NCI-H748 (cell line): ENCODE results near the gene MRTFB.
A peak's percentile ranks its signal among the peaks of the same experiment; 100 is the strongest.

ENCODE experiments used
- DNase-seq: peaks from one replicate; lab custom pipeline; 2025; ENCODE audit not compliant: unreplicated experiment; lab: John Stamatoyannopoulos, UW

The MRTFB gene

DNA sequence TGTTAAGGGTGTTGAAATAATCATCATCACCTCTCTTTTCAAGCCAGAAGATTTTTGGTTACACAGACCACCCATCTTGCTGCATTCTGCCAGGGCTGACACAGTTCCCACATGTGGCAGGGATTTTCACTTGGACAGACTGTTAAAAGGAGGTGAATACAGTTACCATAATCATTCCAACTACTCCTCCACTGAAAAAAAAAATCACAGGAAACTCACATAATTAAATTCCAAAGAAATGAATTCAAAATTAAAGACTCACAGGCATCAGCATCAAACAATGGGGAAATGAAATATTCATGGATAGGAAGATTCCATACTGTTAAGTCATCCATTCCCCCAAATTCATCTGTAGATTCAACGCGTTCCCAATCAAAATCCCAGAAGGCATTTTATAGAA, 209.4 kb downstream of the MRTFB start:
- no peak for DNase-seq

DNA sequence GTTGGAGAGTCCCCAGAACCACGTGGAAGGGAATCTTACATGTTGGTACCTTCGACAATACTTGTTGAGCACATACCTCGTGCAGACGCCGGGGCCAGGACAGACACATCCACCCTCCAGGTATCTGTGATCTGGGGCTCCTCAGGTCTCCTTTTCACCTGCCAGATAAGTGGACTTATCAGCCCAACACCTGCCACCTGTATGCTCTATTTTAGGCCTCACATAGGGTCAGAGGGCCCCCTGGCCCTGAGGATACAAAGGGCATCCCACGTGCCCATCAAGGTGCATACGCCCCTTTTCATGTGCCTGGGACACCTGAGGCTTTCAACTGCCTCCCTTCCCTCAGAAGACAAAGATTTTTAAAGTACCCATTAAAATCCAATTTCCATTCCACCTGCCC, 212.7 kb downstream of the MRTFB start:
- DNase-seq, result peak; percentile 46

DNA sequence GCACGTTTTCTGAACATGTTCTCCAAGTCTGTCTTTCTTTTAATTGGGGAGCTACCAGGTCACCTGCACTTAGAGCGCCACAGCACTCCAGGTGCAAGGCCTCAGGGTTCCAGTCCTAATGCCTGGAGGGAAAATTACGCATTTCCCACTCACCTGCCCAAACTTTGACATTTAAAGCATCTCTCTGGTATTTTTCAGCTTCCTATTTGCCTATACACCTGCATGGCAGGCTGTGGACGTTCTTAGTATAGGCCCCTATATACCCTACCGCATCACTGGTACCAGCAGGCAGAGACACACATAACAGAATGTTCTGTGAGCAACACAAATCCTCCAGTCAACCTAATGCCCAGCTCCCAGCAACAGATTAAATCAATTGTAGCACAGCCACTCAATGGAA, 213.3 kb downstream of the MRTFB start:
- DNase-seq, result peak; percentile 46

- peak; percentile 74 for DNase-seq
These were observed 213.9 kb downstream of the MRTFB start for GRCh38 chr16:14284930-14285512.

GRCh38 chr16:14285513-14286367, 214.6 kb downstream of the MRTFB start:
- peak; percentile 86 for DNase-seq

DNA sequence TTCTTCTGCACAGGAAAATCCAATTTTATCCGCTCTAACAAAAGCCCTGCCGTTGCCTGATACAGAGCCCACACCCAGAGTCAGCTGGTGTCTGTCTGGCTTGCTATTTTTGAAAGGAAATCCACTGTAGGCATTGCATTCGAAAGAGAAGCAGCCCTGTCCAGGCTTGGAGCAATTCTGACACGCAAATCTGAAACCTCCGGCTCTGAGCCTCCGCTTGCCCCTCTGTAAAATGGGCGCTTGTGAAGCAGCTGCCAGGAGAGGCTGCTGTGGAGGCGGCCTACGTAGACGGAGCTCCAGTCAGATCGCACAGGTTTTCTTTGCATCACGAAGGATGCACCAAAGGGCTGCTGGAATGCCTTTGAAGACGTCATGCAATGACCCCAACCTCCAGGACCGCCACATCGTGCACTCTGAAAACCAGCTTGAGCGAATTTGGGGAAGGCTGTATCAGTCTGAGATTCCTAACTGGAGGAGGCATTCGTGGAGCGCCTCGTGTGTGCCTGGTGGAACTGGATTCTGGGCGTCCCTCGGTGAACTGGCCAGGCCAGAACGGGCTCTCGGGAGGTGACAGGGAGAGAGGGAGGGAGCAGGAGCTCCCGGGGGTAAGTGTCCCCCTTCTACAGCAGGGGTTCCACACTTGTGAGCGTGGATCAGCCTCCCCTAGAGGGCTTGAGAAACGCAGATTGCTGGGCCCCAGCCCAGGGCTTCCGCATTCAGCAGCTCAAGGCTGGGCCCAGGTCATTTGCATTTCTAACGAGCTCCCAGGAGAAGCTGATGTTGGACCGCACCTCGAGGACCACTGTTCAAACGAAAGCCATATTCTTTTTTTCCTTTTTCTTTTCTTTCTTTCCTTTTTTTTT, 215.5 kb downstream of the MRTFB start:
- DNase-seq, result peak; percentile 46

GRCh38 chr16:14289692-14290340, 218.7 kb downstream of the MRTFB start:
- DNase-seq, result peak; percentile 81

- DNase-seq, result no peak
These were observed 220.2 kb downstream of the MRTFB start for GRCh38 chr16:14291286-14291685.

DNA sequence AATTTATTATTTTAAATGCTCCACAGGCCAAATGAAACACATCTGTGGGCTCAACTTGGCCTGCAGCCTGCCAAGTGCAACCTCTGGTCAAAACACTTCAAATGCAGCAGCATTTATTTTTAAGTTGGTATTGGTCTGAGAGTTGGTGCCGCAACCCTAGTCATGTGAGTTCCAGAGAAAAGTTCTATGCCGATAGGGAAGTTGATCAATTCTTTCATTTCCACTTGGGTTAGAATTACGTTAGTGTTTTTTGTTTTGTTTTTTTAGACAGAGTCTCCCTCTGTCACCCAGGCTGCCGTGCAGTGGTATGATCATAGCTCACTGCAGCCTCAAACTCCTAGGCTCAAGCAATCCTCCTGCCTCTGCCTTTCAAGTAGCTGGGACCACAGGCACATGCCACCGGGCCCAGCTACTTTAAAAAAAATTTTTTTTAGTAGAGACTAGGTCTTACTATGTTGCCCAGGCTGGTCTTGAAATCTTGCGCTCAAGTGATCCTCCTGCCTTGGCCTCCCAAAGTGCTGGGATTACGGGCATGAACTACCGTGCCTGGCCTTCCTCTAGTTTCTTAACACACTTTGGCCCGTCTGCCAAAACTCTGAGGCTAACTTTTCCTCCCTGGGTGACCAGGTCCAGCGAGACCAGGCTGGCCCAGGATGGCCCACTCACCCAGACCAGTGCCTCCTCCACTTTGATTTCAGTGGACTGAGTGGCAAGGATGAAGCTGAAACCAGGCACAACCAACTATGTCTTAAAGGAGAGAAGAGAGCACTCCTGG, 221.1 kb downstream of the MRTFB start:
- no peak for DNase-seq

GRCh38 chr16:14296663-14297062, 225.5 kb downstream of the MRTFB start:
- DNase-seq, result no peak

GRCh38 chr16:14298374-14299122, 227.4 kb downstream of the MRTFB start:
- no peak for DNase-seq

DNA sequence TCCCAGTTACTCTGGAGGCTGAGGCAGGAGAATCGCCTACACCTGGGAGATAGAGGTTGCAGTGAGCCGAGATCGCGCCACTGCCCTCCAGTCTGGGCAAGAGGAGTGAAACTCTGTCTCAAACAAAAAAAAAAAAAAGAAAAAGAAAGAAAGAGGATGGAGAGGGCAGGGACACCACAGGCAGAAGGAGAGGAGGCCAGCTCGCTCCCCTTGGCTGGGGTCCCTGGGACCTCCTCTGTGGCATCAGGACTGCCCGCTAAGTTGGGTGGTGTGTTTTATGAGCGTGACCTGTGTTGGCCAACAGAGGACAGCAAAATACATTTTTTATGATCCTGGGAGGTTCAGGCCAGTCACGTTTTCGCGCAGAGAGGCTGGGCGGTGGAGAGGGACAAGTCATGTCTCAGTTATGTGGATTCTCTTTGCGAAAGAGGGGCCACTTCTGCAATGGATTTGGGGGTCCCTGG, 229.6 kb downstream of the MRTFB start:
- DNase-seq, result peak; percentile 68

- peak; percentile 23 for DNase-seq
These were observed 230.3 kb downstream of the MRTFB start for GRCh38 chr16:14301169-14302030.

GRCh38 chr16:14302031-14302398, 230.9 kb downstream of the MRTFB start:
- peak; percentile 44 for DNase-seq

DNA sequence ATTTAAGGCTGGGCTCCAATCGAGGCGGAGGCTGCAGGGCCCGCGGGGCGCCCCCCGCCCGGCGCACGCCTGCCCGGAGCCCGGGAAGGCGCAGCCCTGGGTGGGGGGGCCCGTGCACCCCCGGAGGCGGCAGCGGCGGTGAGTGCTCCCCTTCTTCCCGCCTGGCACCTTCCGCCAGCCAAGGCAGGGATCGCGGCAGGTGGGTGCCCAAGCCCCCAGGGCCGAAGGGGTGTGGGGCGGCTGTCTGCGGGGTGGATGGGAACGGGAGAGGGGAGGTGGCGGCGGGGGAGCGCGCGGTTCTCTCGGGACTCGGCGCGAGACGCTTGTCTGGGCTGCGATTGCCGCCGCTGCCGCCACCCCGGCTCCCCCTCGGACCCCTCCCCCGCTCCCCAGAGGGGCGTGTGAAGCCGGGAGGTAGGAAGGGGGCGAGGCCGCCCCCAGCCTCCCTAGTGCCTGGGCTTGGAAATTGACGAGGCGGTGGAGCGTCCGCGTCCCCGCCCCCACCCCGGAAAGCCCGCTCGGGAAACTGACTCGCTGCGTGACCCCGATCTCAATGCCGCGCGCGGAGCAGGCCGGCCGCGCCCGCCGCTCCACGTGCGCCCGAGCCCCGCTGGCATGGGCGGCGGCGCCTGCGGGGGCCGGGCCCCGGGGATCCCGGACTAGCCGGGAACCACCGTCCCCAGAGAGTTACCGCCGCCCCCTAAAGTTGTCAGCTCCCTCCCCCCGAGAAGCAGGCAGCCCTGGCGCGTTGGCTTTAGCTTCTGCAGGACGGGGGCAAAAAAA, 231.5 kb downstream of the MRTFB start:
- peak; percentile 37 for DNase-seq

DNA sequence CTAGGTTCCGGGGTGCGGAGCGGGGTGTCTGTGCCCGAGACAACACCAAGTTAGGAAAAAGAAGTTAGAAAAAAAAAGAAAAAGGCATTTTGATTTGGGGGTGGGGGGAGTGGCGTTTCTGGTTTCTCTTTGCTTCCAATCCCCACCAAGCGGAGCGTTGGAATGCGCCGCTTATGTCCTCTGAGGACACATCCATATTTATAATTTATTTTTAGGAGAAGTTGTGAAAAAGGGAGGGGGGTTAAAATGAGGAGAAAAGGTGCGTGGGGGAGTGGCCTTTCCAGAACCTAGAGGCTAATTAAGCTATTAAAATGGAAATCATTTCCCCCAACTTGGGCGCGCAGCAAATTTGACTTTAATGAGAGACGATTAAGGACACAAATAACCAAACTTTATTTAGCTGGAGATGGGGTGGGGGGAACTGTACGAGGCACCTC, 232.1 kb downstream of the MRTFB start:
- DNase-seq, result no peak

GRCh38 chr16:14303639-14304394, 232.7 kb downstream of the MRTFB start:
- DNase-seq, result no peak
